ENCODE measurements around the gene GAN. TPM values are rescaled to one million over a fixed set of nuclear protein-coding genes. Genes with fewer than 3 reads are reported as not detected.
"Not testable (repeated sequence)": the region's sequence is repeated elsewhere in the genome, so short reads cannot be mapped to it uniquely, and the experiment has no call there.

The GAN gene
- total and polyA plus RNA-seq, 9 donors: 1.1 to 11.5 (median 9.0) TPM

DNA sequence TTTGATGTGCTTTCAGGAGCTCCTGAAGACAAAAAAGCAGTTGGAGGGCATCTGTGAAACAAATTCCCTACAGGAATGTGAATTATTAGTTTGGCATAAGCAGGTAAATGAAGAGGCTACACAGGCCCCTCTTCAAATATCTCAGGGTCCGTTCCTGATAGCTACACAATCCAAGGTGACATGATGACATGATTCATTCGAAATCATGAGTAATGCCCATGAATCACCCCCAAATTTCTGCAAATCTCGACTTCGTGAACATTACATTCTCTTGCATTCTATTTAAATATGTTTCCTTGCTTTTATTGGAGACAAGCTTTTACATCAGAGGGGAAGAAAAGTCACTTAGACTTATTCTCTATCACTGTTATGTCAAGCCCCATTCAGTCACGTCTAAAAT is 22.3 kb downstream of the GAN start:
- Histone ChIP-seq H3K4me1 (ENCODE audit: insufficient read depth) (no peaks in the 10 kb centered on the region), H3K36me3 (no peaks in the 10 kb centered on the region), H3K4me3 (no peak overlapping the region), H3K27ac (no peak overlapping the region), H3K27me3 (no peaks in the 10 kb centered on the region), H3K9me3 (no peaks in the 10 kb centered on the region)
- 89 to 95% (median 93%) methylated on average over 5 of the region's 5 CpGs for WGBS, 3 donors
- TF ChIP-seq EP300 (IDR thresholded peaks at IDR 0.05) (no peak), POLR2A (IDR thresholded peaks at IDR 0.05) (no peak)
- TF ChIP-seq, protein P1, sequence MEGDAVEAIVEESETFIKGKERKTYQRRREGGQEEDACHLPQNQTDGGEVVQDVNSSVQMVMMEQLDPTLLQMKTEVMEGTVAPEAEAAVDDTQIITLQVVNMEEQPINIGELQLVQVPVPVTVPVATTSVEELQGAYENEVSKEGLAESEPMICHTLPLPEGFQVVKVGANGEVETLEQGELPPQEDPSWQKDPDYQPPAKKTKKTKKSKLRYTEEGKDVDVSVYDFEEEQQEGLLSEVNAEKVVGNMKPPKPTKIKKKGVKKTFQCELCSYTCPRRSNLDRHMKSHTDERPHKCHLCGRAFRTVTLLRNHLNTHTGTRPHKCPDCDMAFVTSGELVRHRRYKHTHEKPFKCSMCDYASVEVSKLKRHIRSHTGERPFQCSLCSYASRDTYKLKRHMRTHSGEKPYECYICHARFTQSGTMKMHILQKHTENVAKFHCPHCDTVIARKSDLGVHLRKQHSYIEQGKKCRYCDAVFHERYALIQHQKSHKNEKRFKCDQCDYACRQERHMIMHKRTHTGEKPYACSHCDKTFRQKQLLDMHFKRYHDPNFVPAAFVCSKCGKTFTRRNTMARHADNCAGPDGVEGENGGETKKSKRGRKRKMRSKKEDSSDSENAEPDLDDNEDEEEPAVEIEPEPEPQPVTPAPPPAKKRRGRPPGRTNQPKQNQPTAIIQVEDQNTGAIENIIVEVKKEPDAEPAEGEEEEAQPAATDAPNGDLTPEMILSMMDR (IDR thresholded peaks at IDR 0.05): no peak
- intact Hi-C loops (cut with DNase I): no loop called here
- DNase-seq: no peak

DNA sequence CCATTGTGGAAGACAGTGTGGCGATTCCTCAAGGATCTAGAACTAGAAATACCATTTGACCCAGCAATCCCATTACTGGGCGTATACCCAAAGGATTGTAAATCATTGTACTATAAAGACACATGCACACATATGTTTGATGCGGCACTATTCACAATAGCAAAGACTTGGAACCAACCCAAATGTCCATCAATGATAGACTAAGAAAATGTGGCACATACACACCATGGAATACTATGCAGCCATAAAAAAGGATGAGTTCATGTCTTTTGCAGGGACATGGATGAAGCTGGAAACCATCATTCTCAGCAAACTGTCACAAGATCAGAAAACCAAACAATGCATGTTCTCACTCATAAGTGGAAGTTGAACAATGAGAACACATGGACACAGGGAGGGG is 30.4 kb downstream of the GAN start:
- H3K27ac ChIP-seq; intact Hi-C loops (cut with DNase I); H3K27me3 ChIP-seq; H3K4me3 ChIP-seq; H3K4me1 ChIP-seq (ENCODE audit: insufficient read depth); DNase-seq; H3K36me3 ChIP-seq; H3K9me3 ChIP-seq: not testable (repeated sequence)
- 97 to 100% (median 98%) methylated on average over 3 of the region's 3 CpGs for WGBS, 3 donors

DNA sequence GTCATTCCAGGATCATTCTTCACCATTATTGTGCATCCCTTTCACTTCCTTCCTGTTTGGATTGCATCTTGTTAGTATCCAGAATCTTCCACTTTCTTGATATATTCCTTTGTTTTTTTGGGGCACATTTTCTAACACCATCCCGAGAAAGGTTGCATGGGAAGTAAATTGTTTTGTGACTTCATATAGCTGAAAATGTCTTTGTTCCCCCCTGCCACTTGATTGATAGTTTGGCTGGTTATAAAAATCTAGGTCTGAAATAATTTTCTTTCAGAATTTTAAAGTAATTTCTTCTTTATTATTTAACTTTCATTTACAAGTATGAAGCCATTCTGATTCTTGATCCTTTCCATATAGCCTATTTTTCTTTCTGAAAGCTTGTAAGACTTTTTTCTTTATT is 32.7 kb downstream of the GAN start:
- Histone ChIP-seq H3K27ac (no peak overlapping the region), H3K4me1 (ENCODE audit: insufficient read depth) (no peaks in the 10 kb centered on the region), H3K9me3 (no peaks in the 10 kb centered on the region), H3K27me3 (no peaks in the 10 kb centered on the region), H3K4me3 (no peak overlapping the region), H3K36me3 (no peaks in the 10 kb centered on the region)
- intact Hi-C loops (cut with DNase I): no loop called here
- WGBS, 3 donors: 89 to 98% (median 98%) methylated on average over 1 of the region's 1 CpG
- DNase-seq: no peak
- TF ChIP-seq POLR2A (IDR thresholded peaks at IDR 0.05) (no peak), EP300 (IDR thresholded peaks at IDR 0.05) (no peak)
- TF ChIP-seq, protein P1 (IDR thresholded peaks at IDR 0.05): no peak

DNA sequence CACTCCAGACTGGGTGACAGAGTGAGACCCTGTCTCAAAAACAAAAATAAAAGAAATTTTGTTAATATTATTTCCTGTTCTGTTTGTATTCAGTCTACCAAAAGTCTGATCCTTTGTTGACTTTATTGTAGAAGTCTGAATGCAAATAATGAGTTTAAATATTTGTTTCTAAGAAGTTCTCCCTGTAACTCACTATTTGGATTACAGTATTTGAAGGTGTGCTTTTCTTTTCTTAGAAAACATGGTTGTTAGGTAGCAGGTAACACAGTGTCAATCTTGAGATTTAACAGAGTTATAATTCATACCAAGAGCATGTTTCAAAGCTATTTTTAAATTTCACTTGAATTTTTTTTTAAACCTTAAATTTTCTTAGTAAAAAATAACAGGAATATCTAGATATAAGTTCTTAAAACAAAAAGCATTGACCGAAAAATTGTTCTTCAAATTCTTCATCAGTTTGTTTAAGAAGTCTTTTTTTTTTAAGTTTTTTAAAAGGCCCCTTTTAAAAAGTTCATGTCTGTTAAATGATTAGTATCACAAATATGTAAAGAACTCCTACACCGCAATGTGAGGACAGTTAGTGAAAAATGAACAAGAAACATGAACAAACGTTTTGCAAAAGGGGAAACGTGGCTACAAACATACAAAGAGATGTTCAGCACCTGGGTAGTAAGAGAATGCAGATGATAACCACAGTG is 35.0 kb downstream of the GAN start:
- Histone ChIP-seq H3K4me1 (ENCODE audit: insufficient read depth) (no peaks in the 10 kb centered on the region), H3K9me3 (no peaks in the 10 kb centered on the region), H3K4me3 (no peak overlapping the region), H3K27me3 (no peaks in the 10 kb centered on the region), H3K27ac (no peak overlapping the region), H3K36me3 (no peaks in the 10 kb centered on the region)
- 77 to 79% (median 78%) methylated on average over 4 of the region's 4 CpGs for WGBS, 3 donors
- intact Hi-C loops (cut with DNase I): no loop called here
- TF ChIP-seq EP300 (IDR thresholded peaks at IDR 0.05) (no peak), POLR2A (IDR thresholded peaks at IDR 0.05) (no peak)
- TF ChIP-seq, protein P1 (IDR thresholded peaks at IDR 0.05): no peak
- DNase-seq: no peak

DNA sequence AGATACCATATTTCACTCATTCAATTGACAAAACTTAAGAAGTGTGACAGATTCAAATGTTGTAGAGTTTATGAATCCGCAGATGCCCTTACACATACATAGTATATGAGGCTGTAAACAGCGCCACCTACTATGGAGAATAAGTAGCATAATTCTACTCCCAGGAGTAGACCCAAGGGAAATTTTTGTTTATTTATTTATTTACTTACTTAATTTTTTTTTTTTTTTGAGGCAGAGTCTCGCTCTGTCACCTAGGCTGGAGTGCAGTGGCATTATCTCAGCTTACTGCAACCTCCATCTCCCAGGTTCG is 35.5 kb downstream of the GAN start:
- intact Hi-C loops (cut with DNase I): no loop called here
- Histone ChIP-seq H3K27ac (no peak overlapping the region), H3K9me3 (no peaks in the 10 kb centered on the region), H3K36me3 (no peaks in the 10 kb centered on the region), H3K27me3 (no peaks in the 10 kb centered on the region), H3K4me3 (no peak overlapping the region), H3K4me1 (ENCODE audit: insufficient read depth) (no peaks in the 10 kb centered on the region)
- TF ChIP-seq POLR2A (IDR thresholded peaks at IDR 0.05) (no peak), EP300 (IDR thresholded peaks at IDR 0.05) (no peak)
- TF ChIP-seq, protein P1 (IDR thresholded peaks at IDR 0.05): no peak
- DNase-seq: no peak
- 93 to 98% (median 98%) methylated on average over 4 of the region's 4 CpGs for WGBS, 3 donors
